Smooth muscle cell (in vitro differentiated cells): ENCODE measurements around the gene FRMD4A. TPM values are rescaled to one million over a fixed set of nuclear protein-coding genes. Genes with fewer than 3 reads are reported as not detected.

Experiments used
- DNase-seq: peaks from one replicate; lab custom pipeline; 2025; ENCODE audit not compliant: unreplicated experiment; lab: John Stamatoyannopoulos, UW
- H2AFZ ChIP-seq: fragments of 200-600 bp; sonication (generic); 2 replicates; pipeline ENCODE4 v1.6.0; 2016; ENCODE audit warnings: antibody characterized with exemption, low read depth, mild to moderate bottlenecking
- H3F3A ChIP-seq: fragments of 200-600 bp; sonication (generic); 2 replicates; pipeline ENCODE4 v1.6.0; 2017; ENCODE audit warnings: antibody characterized with exemption, low read depth
- H3K27ac ChIP-seq: fragments of 200-600 bp; sonication (generic); 2 replicates; pipeline ENCODE4 v1.5.1; 2016; ENCODE audit warnings: low read depth, mild to moderate bottlenecking
- H3K27me3 ChIP-seq: fragments of 200-600 bp; sonication (generic); 2 replicates; pipeline ENCODE4 v1.6.1; 2016; ENCODE audit warnings: low read depth, mild to moderate bottlenecking
- H3K36me3 ChIP-seq: fragments of 200-600 bp; sonication (generic); 2 replicates; pipeline ENCODE4 v1.5.1; 2016; ENCODE audit warnings: low read depth
- H3K4me1 ChIP-seq: fragments of 200-600 bp; sonication (generic); 2 replicates; pipeline ENCODE4 v1.5.1; 2016; ENCODE audit warnings: low read depth
- H3K4me2 ChIP-seq: fragments of 200-600 bp; sonication (generic); 2 replicates; pipeline ENCODE4 v1.6.0; 2016; ENCODE audit warnings: mild to moderate bottlenecking
- H3K4me3 ChIP-seq: fragments of 200-600 bp; sonication (generic); 2 replicates; pipeline ENCODE4 v1.5.1; 2016; ENCODE audit warnings: mild to moderate bottlenecking
- H3K79me2 ChIP-seq: fragments of 200-600 bp; sonication (generic); 2 replicates; pipeline ENCODE4 v1.6.0; 2016; ENCODE audit warnings: low read depth, mild to moderate bottlenecking
- H3K9ac ChIP-seq: fragments of 200-600 bp; sonication (generic); 2 replicates; pipeline ENCODE4 v1.6.0; 2016; ENCODE audit warnings: low read depth
- H3K9me3 ChIP-seq: fragments of 200-600 bp; sonication (generic); replicated peaks from 2 replicates; pipeline ENCODE4 v1.5.1; 2016; ENCODE audit warnings: low read depth
- H4K20me1 ChIP-seq: fragments of 200-600 bp; sonication (generic); 2 replicates; pipeline ENCODE4 v1.6.0; 2016; ENCODE audit warnings: low read depth
- WGBS: methylation state at CpG from one replicate; pipeline ENCODE4 v1.1.7; 2016; ENCODE audit warnings: low lambda C conversion rate; 5-methylcytosine and 5-hydroxymethylcytosine counted together
- polyA plus RNA-seq: library from polyadenylated mRNA; unstranded; fragments of >200 nt; fragmentation: Nextera tagmentation; extraction: Ambion mirVana; gene quantifications from 2 replicates; pipeline ENCODE4 v1.2.1, GENCODE V29; 2016
- total RNA-seq: library from RNA; depleted of rRNA; stranded (reverse); fragments of >200 nt; gene quantifications from 2 replicates; pipeline ENCODE4 v1.2.3, GENCODE V29; 2014
- TF ChIP-seq, protein P1 (sequence below): fragments of 200-600 bp; sonication (generic); IDR thresholded peaks from 2 replicates; pipeline ENCODE4 v1.5.1; 2017; ENCODE audit warnings: borderline replicate concordance, mild to moderate bottlenecking, antibody characterized with exemption; ENCODE audit not compliant: insufficient read depth, poor library complexity, severe bottlenecking

The FRMD4A gene
- total and polyA plus RNA-seq, 2 experiments from 2014 or later, result 3.0 to 5.4 TPM

DNA sequence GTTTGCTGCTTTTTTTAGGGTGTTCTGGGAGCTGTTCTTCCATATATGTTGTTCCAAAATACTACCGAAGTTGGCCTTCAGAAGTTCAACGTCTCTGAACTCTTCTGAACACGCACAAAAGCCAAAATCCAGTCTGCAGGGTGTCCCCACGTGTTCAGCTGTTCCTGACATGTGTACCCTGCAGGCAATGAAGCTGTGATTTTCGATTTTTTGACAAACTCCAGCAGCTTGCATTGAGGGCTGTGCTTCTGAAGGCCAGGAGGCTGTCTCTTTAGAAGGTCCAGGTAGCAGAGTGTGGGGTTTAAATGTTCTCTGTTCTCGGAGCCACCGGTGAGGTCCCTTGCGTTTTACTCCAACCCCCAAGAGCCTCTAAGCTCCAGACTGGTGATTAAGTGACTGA is 598.9 kb downstream of the FRMD4A start:
- Histone ChIP-seq H3K9me3 (no peaks in the 10 kb centered on the region), H3K36me3 (no peaks in the 10 kb centered on the region), H3F3A (no peaks in the 10 kb centered on the region), H3K4me2 (no peak overlapping the region), H3K4me1 (peaks cover 7% of the 10 kb centered on the region), H2AFZ (no peak overlapping the region), H3K4me3 (no peak overlapping the region), H3K79me2 (no peaks in the 10 kb centered on the region), H3K27ac (no peak overlapping the region), H3K27me3 (peaks cover 16% of the 10 kb centered on the region), H4K20me1 (no peaks in the 10 kb centered on the region), H3K9ac (no peak overlapping the region)
- 87% methylated on average over 8 of the region's 8 CpGs for WGBS
- TF ChIP-seq, protein P1, sequence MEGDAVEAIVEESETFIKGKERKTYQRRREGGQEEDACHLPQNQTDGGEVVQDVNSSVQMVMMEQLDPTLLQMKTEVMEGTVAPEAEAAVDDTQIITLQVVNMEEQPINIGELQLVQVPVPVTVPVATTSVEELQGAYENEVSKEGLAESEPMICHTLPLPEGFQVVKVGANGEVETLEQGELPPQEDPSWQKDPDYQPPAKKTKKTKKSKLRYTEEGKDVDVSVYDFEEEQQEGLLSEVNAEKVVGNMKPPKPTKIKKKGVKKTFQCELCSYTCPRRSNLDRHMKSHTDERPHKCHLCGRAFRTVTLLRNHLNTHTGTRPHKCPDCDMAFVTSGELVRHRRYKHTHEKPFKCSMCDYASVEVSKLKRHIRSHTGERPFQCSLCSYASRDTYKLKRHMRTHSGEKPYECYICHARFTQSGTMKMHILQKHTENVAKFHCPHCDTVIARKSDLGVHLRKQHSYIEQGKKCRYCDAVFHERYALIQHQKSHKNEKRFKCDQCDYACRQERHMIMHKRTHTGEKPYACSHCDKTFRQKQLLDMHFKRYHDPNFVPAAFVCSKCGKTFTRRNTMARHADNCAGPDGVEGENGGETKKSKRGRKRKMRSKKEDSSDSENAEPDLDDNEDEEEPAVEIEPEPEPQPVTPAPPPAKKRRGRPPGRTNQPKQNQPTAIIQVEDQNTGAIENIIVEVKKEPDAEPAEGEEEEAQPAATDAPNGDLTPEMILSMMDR, result no peak
- no peak for DNase-seq

GRCh38 chr10:13730956-13731355 is 599.8 kb downstream of the FRMD4A start:
- Histone ChIP-seq H4K20me1 (no peaks in the 10 kb centered on the region), H3K27me3 (peaks cover 11% of the 10 kb centered on the region), H3F3A (no peaks in the 10 kb centered on the region), H3K36me3 (no peaks in the 10 kb centered on the region), H3K4me3 (no peak overlapping the region), H2AFZ (no peak overlapping the region), H3K4me2 (no peak overlapping the region), H3K79me2 (no peaks in the 10 kb centered on the region), H3K9me3 (no peaks in the 10 kb centered on the region), H3K9ac (no peak overlapping the region), H3K4me1 (peaks cover 7% of the 10 kb centered on the region), H3K27ac (no peak overlapping the region)
- TF ChIP-seq, protein P1, result no peak
- DNase-seq, result no peak
- 74% methylated on average over 7 of the region's 7 CpGs for WGBS

DNA sequence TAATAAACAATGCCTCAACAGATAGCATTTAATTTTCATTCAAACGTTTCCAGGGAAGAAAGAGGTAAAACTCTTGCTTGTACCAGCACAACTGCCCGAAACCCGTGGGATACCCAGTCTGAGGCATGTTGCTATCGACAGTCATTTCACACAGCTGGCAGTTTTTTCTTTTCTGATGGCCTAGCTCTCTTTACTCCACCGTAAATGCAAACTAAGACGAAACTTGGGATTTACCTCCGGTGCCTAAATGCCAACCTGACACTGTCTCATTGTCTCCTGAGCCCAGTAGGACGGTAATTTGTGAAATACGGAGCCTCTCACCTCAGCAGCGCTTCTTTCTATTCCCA is 600.4 kb downstream of the FRMD4A start:
- Histone ChIP-seq H3K9me3 (no peaks in the 10 kb centered on the region), H3K36me3 (no peaks in the 10 kb centered on the region), H3K9ac (no peak overlapping the region), H3K4me1 (peaks cover 7% of the 10 kb centered on the region), H3K27ac (no peak overlapping the region), H3K27me3 (peaks cover 11% of the 10 kb centered on the region), H3K79me2 (no peaks in the 10 kb centered on the region), H3K4me2 (no peak overlapping the region), H3F3A (no peaks in the 10 kb centered on the region), H2AFZ (no peak overlapping the region), H4K20me1 (no peaks in the 10 kb centered on the region), H3K4me3 (no peak overlapping the region)
- TF ChIP-seq, protein P1, result no peak
- WGBS, result 84% methylated on average over 10 of the region's 10 CpGs
- DNase-seq, result no peak

DNA sequence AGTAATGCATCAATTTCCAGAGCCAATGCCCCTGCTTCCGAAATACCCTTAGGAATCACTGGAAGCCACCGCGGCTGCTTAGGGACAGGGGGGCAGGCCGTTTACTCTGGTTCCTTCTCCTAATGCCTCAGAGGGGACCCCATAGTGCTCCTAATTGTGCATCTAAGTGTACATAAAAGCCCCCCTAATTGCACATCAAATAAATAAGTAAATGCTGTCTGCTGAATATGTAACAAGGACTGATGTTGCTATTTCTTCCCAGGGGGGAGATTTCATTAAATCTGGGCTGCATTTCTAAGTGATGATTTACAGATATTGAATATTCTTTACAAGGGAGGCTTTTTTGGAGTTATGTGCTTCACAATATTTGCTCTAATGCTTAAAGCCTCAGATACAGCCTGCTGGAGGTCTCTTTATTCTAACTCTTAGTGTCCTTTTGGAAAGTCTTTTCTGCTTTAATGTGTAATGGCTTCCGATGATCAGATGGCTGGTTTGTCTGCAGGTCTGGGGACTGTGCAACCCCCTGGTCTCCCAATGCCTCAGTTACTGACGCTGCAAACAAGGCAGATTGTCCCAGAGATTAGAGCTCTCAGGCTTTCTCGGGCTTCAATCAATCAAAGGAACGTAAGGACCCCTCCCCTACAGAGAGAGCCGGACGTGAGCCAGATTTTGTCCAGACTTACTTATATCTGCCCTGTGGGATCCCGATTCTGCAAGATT is 601.0 kb downstream of the FRMD4A start:
- Histone ChIP-seq H3K27ac (no peak overlapping the region), H3K9me3 (no peaks in the 10 kb centered on the region), H3F3A (no peaks in the 10 kb centered on the region), H2AFZ (no peak overlapping the region), H3K36me3 (no peaks in the 10 kb centered on the region), H4K20me1 (no peaks in the 10 kb centered on the region), H3K27me3 (peaks cover 11% of the 10 kb centered on the region), H3K79me2 (no peaks in the 10 kb centered on the region), H3K4me1 (peaks cover 7% of the 10 kb centered on the region), H3K9ac (no peak overlapping the region), H3K4me3 (no peak overlapping the region), H3K4me2 (no peak overlapping the region)
- 68% methylated on average over 11 of the region's 11 CpGs for WGBS
- no peak for DNase-seq
- TF ChIP-seq, protein P1, result no peak
